ENCODE measurements around the gene IQGAP2.

- TF ChIP-seq, protein P1, sequence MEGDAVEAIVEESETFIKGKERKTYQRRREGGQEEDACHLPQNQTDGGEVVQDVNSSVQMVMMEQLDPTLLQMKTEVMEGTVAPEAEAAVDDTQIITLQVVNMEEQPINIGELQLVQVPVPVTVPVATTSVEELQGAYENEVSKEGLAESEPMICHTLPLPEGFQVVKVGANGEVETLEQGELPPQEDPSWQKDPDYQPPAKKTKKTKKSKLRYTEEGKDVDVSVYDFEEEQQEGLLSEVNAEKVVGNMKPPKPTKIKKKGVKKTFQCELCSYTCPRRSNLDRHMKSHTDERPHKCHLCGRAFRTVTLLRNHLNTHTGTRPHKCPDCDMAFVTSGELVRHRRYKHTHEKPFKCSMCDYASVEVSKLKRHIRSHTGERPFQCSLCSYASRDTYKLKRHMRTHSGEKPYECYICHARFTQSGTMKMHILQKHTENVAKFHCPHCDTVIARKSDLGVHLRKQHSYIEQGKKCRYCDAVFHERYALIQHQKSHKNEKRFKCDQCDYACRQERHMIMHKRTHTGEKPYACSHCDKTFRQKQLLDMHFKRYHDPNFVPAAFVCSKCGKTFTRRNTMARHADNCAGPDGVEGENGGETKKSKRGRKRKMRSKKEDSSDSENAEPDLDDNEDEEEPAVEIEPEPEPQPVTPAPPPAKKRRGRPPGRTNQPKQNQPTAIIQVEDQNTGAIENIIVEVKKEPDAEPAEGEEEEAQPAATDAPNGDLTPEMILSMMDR (IDR thresholded peaks at IDR 0.05): no peak
- TF ChIP-seq POLR2A (IDR thresholded peaks at IDR 0.05): no peak
Measured at GRCh38 chr5:76594107-76594506, 191.0 kb downstream of the IQGAP2 start.
